CD4-positive, alpha-beta T cell treated with Interleukin-15 for 1 hour (primary cell): ENCODE results near the gene FARSB.

Experiments
- DNase-seq: peaks from one replicate; pipeline ENCODE4 v3.0.0-alpha.2; 2020

Gene FARSB

DNA sequence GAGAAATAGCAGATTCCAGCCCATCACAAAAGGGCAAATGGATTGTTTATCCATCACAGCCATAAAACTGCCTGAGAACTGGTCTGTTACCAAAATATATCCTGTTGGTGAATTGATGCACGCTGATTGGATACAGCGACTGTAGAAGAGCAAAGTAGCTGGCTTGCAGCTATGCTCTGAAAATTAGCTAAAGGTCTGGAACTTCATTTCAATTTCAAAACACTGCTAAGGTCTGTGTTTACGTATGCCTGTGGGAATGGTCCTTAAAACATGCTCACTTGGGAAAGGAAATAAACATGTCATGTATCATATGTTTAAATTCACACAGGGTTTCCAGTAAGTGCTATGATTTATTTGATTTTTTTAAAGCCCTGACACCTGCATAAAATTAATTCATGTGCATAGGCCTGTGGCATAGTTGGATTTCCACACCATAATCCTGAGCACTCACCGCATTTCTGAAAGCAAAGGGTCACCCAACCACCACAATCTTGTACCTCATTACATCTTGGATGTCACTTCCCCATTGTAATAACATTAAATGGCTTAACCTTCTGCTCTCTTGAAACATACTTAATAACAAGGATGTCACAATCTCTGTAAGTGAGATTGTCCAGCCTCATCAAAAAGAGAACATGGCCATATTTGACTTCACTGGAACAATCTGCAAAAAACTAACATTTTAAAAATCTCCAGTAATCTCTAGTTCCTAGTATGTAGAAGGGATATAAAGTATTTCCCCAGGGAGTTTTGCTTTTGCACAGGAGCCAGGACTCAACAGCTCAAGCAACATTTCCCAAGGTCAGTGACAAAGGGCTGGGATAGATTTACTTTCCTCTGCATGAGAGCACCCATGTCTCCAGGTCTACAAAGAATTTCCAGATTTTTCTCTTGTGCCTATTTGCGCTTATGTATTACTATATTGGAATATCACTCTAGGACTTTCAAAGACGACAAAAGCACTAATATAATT lies 109.8 kb downstream of the FARSB start:
- DNase-seq = no peak

DNA sequence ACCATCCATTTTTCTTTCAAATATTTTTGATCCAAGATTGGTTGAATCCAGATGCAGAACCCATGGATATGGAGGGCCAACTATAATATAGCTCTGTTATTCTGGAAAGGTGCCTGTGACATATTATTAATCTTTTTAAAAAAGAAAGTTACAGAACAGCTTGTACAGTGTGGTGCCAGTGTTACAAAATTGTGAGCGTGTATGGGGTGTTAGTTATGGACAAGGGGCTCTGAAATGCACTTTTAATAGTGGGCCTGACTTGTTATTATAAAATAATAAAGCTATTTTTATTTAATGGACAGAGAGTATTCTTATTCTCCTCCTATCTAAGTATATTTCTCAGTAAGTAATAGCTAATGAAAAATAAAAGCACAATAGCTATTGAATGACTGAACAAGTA lies 111.2 kb downstream of the FARSB start:
- no peak for DNase-seq

DNA sequence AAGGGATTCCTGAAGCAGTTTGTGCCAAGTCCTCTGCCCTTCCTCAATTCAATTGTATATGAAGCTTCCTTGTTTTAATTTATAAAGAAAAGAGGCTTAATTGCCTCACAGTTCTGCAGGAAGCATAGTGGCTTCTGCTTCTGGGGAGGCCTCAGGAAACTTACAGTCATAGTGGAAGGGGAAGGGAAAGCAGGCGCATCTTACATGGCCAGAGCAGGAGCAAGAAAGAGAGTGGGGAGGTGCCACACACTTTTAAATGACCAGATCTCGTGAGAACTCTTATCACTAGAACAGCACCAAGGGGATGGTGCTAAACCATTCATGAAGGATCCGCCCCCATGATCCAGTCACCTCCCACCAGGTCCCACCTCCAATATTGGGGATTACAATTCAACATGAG lies 117.4 kb downstream of the FARSB start:
- no peak for DNase-seq

DNA sequence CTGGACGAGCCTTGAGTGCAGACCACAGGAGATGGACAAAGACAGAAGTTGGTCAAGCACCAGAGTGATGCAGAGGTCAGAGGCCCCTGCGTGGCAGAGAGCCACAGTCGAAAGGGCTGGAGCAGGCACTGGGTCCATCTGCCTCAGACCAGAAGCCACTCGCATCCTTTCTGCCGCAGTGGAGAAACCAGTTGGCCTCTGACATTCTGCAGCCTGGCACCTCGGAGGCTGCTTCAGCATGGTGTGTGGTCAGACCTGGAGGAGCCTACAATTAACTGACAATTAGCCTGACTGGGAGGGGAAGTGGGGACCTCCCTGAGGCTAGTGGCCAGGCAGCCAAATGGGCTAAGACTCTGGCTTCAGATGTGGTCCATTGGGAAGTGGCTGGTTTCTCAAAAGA lies 120.4 kb downstream of the FARSB start:
- DNase-seq = no peak

DNA sequence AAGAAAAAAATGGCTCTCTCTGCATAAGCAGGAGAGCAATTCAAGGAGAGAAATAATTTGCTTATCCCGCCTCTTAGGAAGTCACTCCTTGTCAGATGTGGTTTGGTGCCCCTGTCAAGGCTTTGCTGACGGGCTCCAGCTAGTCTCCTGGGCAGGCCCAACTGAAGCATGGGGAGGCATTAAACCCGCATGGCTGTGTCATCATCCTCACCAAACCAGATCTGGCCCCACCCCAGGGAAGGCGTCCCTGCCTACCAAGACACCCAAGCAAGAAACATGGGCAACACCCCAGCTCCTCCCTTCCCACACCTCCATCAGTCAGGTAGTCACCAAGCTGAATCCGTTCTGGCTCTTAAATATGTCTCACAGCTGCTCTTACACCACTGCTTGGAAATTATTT lies 123.6 kb downstream of the FARSB start:
- DNase-seq = no peak

DNA sequence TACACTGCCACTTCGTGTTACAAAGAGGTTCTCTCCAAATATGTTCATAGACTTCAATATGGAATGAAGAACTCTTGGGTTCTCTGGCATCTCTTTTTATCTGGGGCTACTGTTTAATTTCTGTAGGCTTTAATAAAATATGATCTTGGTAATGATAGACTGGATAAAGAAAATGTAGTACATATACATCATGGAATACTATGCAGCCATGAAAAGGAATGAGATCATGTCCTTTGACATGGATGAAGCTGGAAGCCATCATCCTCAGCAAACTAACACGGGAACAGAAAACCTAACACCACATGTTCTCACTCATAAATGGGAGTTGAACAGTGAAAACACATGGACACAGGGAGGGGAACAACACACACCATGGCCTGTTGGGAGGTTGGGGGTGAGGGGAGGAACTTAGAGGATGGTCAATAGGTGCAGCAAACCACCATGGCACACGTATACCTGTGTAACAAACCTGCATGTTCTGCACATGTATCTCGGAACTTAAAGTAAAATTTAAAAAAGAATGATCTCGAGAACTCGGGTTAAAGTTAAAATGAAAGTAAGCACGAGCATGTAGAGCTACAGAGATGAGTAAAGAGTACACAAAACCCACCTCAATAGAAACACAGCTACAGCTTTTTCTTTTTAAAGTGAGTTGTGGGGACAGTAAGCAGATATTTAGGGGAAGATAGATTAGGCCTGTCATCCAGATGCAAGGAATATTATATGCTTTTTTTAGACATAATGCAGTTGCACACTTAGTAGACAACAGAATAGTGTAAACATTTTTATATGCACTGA lies 129.2 kb downstream of the FARSB start:
- DNase-seq = no peak

DNA sequence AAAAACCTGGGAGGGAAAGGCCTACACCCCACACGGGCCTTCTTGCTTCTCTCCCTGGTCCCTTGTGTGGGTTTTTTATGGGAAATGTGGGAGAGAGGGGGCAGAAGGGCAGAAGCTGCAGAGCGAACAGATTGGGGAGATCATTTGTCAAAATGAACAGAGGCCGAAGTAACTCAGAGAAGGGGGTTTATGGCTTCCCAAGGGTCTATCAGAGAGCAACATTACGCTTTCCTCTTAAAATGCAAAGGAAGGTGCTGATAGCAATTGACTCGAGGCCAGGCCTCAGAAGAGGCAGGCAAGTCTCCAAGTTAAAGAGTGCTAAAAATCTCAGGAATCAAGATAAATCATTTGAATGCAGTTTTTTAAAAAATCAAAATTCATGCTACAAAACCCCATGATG lies 130.1 kb downstream of the FARSB start:
- DNase-seq = no peak

DNA sequence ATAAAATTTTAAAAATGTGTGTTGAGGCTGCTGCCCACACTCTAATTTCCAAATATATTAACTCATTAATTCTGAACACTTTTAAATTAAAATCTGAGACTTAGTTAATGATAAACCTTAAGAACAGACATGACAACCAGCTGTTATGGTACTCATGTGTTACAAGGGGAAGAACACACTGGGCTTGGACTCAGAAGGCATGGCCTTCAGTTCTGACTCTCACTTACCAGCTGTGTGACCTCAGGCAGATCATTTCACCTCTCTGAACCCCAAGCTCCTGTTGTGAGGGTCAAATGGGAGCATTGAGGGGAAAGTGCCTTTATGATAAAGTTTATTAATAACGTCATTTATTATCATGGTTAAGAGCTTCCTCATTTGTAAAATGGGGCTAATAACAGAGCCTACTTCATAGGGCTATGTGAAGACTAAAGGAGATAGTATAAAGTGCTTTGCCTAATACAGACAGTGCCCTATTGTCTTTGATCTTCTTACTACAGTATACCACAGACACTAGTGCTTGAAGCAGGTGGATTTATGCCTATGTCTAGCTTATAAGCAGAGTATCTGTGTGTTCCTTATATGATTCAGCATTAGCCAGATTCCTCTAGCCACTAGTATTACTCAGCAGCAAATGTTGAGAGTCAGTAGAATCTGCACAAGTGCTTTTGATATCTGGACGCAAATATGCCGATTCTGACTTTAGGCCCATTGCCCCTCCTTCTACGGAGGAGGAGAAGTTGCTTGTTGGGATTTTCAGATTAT lies 131.9 kb downstream of the FARSB start:
- DNase-seq = no peak

DNA sequence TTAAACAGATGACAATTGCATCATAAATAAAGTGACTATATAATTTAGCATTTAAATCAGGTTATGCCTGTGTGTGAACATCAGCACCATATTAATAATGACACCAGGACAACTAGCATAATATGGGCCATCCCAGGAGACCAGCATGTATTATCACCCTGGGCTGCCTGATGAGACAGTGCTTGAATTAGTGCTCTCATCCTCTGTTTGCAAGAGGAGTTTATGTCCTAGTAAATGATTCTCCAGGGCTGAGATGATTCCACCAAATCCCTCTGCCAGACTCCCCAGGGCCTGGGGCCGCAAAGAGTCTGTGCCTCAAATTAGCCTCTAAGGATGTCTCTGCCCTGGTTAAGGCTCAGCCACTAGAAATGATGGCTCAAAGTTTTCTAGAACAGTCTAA lies 133.8 kb downstream of the FARSB start:
- no peak for DNase-seq

DNA sequence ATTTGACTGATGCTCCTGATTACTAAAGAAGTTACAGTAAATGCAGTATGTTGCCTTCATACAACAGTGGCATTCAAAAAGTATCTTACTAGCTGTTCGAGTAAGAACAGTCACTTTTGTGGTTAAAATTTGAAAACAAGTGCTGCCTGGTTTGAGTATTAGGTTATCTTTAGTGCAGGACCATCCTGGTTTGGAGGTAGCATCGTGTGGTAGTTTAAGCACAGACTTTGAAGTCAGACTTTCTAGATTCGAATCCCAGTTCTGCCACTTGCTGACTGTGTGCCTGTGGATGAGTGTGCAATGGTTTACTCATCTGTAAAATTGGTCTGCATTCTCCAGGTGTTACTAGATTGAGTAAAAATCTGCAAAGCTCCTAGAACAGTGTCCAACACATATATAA lies 134.8 kb downstream of the FARSB start:
- DNase-seq = no peak
